H9 (cell line): ENCODE measurements around the gene TGFBR1. TPM values are rescaled to one million over a fixed set of nuclear protein-coding genes. Genes with fewer than 3 reads are reported as not detected.

Source experiments
- DNase-seq: peaks from one replicate; pipeline ENCODE4 v3.0.0-alpha.2; 2017
- H2AFZ ChIP-seq: one replicate; pipeline ENCODE4 v1.6.1; 2013; ENCODE audit warnings: mild to moderate bottlenecking, low read length, control low read depth, moderate library complexity
- H2AK5ac ChIP-seq: 2 replicates; pipeline ENCODE4 v1.6.1; 2013; ENCODE audit warnings: low read length, control low read depth, mixed read lengths; ENCODE audit not compliant: insufficient read length
- H2BK120ac ChIP-seq: one replicate; pipeline ENCODE4 v1.6.1; 2013; ENCODE audit warnings: low read depth, mild to moderate bottlenecking, low read length, control low read depth, inconsistent platforms; ENCODE audit not compliant: poor library complexity, severe bottlenecking
- H2BK12ac ChIP-seq: 2 replicates; pipeline ENCODE4 v1.6.1; 2013; ENCODE audit warnings: low read length, control low read depth, mixed read lengths, low read depth; ENCODE audit not compliant: insufficient read length
- H2BK15ac ChIP-seq: 2 replicates; pipeline ENCODE4 v1.6.1; 2013; ENCODE audit warnings: low read depth, low read length, control low read depth
- H2BK20ac ChIP-seq: one replicate; pipeline ENCODE4 v1.6.1; 2013; ENCODE audit warnings: low read depth, mild to moderate bottlenecking, low read length, control low read depth, inconsistent platforms; ENCODE audit not compliant: poor library complexity, severe bottlenecking
- H2BK5ac ChIP-seq: 2 replicates; pipeline ENCODE4 v1.6.1; 2013; ENCODE audit warnings: low read length, control low read depth, mixed read lengths; ENCODE audit not compliant: insufficient read length
- H3K14ac ChIP-seq: 2 replicates; pipeline ENCODE4 v1.6.1; 2013; ENCODE audit warnings: low read length, control low read depth; ENCODE audit not compliant: insufficient read depth
- H3K18ac ChIP-seq: 2 replicates; pipeline ENCODE4 v1.6.1; 2013; ENCODE audit warnings: low read depth, mild to moderate bottlenecking, mixed read lengths, low read length, control low read depth; ENCODE audit not compliant: insufficient read length
- H3K23ac ChIP-seq: 2 replicates; pipeline ENCODE4 v1.6.1; 2013; ENCODE audit warnings: low read length, control low read depth, mixed read lengths, low read depth; ENCODE audit not compliant: insufficient read length
- H3K23me2 ChIP-seq: 2 replicates; pipeline ENCODE4 v1.6.1; 2013; ENCODE audit warnings: low read depth, mild to moderate bottlenecking, mixed read lengths, low read length, control low read depth; ENCODE audit not compliant: insufficient read length, poor library complexity, severe bottlenecking
- H3K27ac ChIP-seq: 2 replicates; pipeline ENCODE4 v1.5.1; 2013; ENCODE audit warnings: low read length, control low read depth, mixed read lengths, low read depth; ENCODE audit not compliant: insufficient read length
- H3K27me3 ChIP-seq: 2 replicates; pipeline ENCODE4 v1.6.1; 2013; ENCODE audit warnings: low read length, control low read depth, inconsistent platforms; ENCODE audit not compliant: insufficient read depth
- H3K4ac ChIP-seq: 2 replicates; pipeline ENCODE4 v1.6.1; 2013; ENCODE audit warnings: low read depth, mild to moderate bottlenecking, control low read depth, inconsistent platforms, low read length, moderate library complexity
- H3K4me1 ChIP-seq: 2 replicates; pipeline ENCODE4 v1.6.1; 2013; ENCODE audit warnings: low read length, control low read depth, inconsistent platforms; ENCODE audit not compliant: insufficient read depth
- H3K4me2 ChIP-seq: 2 replicates; pipeline ENCODE4 v1.6.1; 2013; ENCODE audit warnings: low read length, control low read depth, mixed read lengths; ENCODE audit not compliant: insufficient read length, insufficient read depth
- H3K56ac ChIP-seq: 2 replicates; pipeline ENCODE4 v1.6.1; 2013; ENCODE audit warnings: low read depth, mild to moderate bottlenecking, mixed read lengths, low read length, control low read depth; ENCODE audit not compliant: insufficient read length
- H3K79me1 ChIP-seq: 2 replicates; pipeline ENCODE4 v1.6.1; 2013; ENCODE audit warnings: low read depth, mild to moderate bottlenecking, moderate library complexity, low read length, control low read depth, inconsistent platforms; ENCODE audit not compliant: insufficient read depth, poor library complexity, severe bottlenecking
- H3K79me2 ChIP-seq: 2 replicates; pipeline ENCODE4 v1.6.1; 2013; ENCODE audit warnings: low read length, control low read depth, inconsistent platforms; ENCODE audit not compliant: insufficient read depth
- H3K9ac ChIP-seq: 2 replicates; pipeline ENCODE4 v1.6.1; 2013; ENCODE audit warnings: low read length, control low read depth, mixed read lengths; ENCODE audit not compliant: insufficient read length; ENCODE audit errors: extremely low read depth
- H3K9me3 ChIP-seq: one replicate; pipeline ENCODE4 v1.6.1; 2013; ENCODE audit warnings: low read depth, low read length, inconsistent platforms; ENCODE audit not compliant: control insufficient read depth
- H3T11ph ChIP-seq: one replicate; pipeline ENCODE4 v1.6.1; 2013; ENCODE audit warnings: mild to moderate bottlenecking, low read length, control low read depth, inconsistent platforms
- H4K20me1 ChIP-seq: one replicate; pipeline ENCODE4 v1.6.1; 2013; ENCODE audit not compliant: control insufficient read depth, insufficient read length, insufficient read depth
- H4K5ac ChIP-seq: 2 replicates; pipeline ENCODE4 v1.6.1; 2013; ENCODE audit warnings: low read depth, mild to moderate bottlenecking, mixed read lengths, low read length, control low read depth; ENCODE audit not compliant: insufficient read length
- H4K8ac ChIP-seq: replicated peaks from 2 replicates; pipeline ENCODE4 v1.6.1; 2013; ENCODE audit warnings: low read length, control low read depth, mixed read lengths, low read depth; ENCODE audit not compliant: insufficient read length
- H4K91ac ChIP-seq: 2 replicates; pipeline ENCODE4 v1.6.1; 2013; ENCODE audit warnings: low read depth, mild to moderate bottlenecking, moderate library complexity, mixed read lengths, low read length, control low read depth; ENCODE audit not compliant: insufficient read length
- H3K27ac Mint-ChIP-seq, 3 experiments: 2 replicates in 2 of 3; 3 replicates in 1 of 3; pipeline ENCODE4 v1.8.0; 2020 to 2021; ENCODE audit warnings: mixed read lengths in 3 of 3, mild to moderate bottlenecking in 1 of 3, moderate library complexity in 1 of 3
- H3K27me3 Mint-ChIP-seq: 2 replicates; pipeline ENCODE4 v1.8.0; 2021; ENCODE audit warnings: low read depth, mild to moderate bottlenecking, moderate library complexity, mixed read lengths
- H3K36me3 Mint-ChIP-seq, 3 experiments: 2 replicates in 2 of 3; 3 replicates in 1 of 3; pipeline ENCODE4 v1.8.0; 2020 to 2021; ENCODE audit warnings: low read depth in 3 of 3, mixed read lengths in 3 of 3; ENCODE audit not compliant: insufficient read depth in 1 of 3
- H3K4me1 Mint-ChIP-seq, 2 experiments: 2 replicates each; pipeline ENCODE4 v1.8.0; 2020; ENCODE audit warnings: mixed read lengths in 2 of 2
- H3K4me3 Mint-ChIP-seq, 2 experiments: 2 replicates in 1 of 2; 3 replicates in 1 of 2; pipeline ENCODE4 v1.8.0; 2020 to 2021; ENCODE audit warnings: mild to moderate bottlenecking in 2 of 2, mixed read lengths in 2 of 2, moderate library complexity in 1 of 2
- H3K9me3 Mint-ChIP-seq, 2 experiments: 2 replicates in 1 of 2; 3 replicates in 1 of 2; pipeline ENCODE4 v1.8.0; 2020; ENCODE audit warnings: mild to moderate bottlenecking in 2 of 2, mixed read lengths in 2 of 2, moderate library complexity in 1 of 2
- WGBS: extraction: QIAGEN DNeasy Blood & Tissue Kit; methylation state at CpG from one replicate; pipeline ENCODE4 v1.1.7; 2013; ENCODE audit warnings: missing lambda C conversion rate, low lambda C conversion rate, mixed read lengths; ENCODE audit not compliant: insufficient read length; ENCODE audit errors: extremely low coverage; 5-methylcytosine and 5-hydroxymethylcytosine counted together
- total RNA-seq: library from RNA; stranded (reverse); gene quantifications from 2 replicates; pipeline ENCODE4 v1.2.1, GENCODE V29; 2021
- TF ChIP-seq, protein P1 (sequence below): fragments of 200-600 bp; sonication (generic); conservative IDR thresholded peaks from 3 replicates; pipeline ENCODE4 v1.8.0; 2021; ENCODE audit warnings: antibody characterized with exemption, mild to moderate bottlenecking

The TGFBR1 gene
- total RNA-seq, 1 experiment from 2014 or later: 59.3 TPM

DNA sequence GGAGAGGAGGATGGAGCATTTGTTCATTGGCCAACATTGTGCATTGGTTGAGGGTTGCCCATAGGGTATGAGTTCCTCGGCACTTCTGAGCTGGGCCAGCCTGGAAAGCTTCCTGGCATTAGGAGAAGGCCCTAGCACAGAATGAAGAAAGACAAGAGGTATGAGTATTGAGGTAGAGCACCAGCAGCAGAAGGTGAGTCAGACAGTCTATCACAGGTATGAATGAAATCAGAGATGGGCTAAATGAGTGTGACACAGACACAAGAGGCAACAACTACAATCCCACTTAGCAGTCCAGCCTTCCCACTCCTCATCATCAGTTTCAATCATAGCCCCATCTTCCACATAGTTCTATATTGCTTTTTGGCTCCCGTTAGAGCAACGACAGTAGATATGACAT is 25.4 kb upstream of the TGFBR1 start:
- Mint-ChIP-seq H3K4me3 (no peak overlapping the region), H3K27ac (no peak overlapping the region), H3K27me3 (no peaks in the 10 kb centered on the region; the same call in 1 of the 2 replicates), H3K36me3 (no peaks in the 10 kb centered on the region; a peak in 1 of 7 replicates), H3K4me1 (peaks cover 7 to 10% of the 10 kb centered on the region in 2 experiments), H3K9me3 (peaks cover 5% of the 10 kb centered on the region in 2 experiments; a peak in 3 of 5 replicates)
- WGBS: no CpG with 5 or more reads among the region's 3 CpGs
- Histone ChIP-seq H3T11ph (no peak overlapping the region), H4K5ac (no peak overlapping the region), H4K20me1 (no peaks in the 10 kb centered on the region), H2BK12ac (no peak overlapping the region), H3K9me3 (no peaks in the 10 kb centered on the region), H4K8ac (no peak overlapping the region), H2BK5ac (no peak overlapping the region), H3K4ac (no peak overlapping the region), H3K79me1 (no peaks in the 10 kb centered on the region), H4K91ac (no peak overlapping the region), H3K27ac (no peak overlapping the region), H2AFZ (no peak overlapping the region), H3K27me3 (no peaks in the 10 kb centered on the region), H3K79me2 (no peaks in the 10 kb centered on the region), H3K4me1 (peaks cover 3% of the 10 kb centered on the region; the same call in 1 of the 2 replicates), H2AK5ac (no peak overlapping the region), H3K4me2 (no peak overlapping the region), H2BK120ac (no peak overlapping the region), H2BK20ac (no peak overlapping the region), H3K9ac (no peak overlapping the region), H3K23me2 (no peaks in the 10 kb centered on the region), H3K56ac (no peak overlapping the region), H3K18ac (no peak overlapping the region), H3K14ac (no peak overlapping the region), H3K23ac (no peak overlapping the region), H2BK15ac (no peak overlapping the region)
- TF ChIP-seq, protein P1, sequence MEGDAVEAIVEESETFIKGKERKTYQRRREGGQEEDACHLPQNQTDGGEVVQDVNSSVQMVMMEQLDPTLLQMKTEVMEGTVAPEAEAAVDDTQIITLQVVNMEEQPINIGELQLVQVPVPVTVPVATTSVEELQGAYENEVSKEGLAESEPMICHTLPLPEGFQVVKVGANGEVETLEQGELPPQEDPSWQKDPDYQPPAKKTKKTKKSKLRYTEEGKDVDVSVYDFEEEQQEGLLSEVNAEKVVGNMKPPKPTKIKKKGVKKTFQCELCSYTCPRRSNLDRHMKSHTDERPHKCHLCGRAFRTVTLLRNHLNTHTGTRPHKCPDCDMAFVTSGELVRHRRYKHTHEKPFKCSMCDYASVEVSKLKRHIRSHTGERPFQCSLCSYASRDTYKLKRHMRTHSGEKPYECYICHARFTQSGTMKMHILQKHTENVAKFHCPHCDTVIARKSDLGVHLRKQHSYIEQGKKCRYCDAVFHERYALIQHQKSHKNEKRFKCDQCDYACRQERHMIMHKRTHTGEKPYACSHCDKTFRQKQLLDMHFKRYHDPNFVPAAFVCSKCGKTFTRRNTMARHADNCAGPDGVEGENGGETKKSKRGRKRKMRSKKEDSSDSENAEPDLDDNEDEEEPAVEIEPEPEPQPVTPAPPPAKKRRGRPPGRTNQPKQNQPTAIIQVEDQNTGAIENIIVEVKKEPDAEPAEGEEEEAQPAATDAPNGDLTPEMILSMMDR: no peak
- no peak for DNase-seq
